A549 (cell line): ENCODE results near the gene KCNH3. TPM values are rescaled to one million over a fixed set of nuclear protein-coding genes. Genes with fewer than 3 reads are reported as not detected.
"Not testable (repeated sequence)": the region's sequence is repeated elsewhere in the genome, so short reads cannot be mapped to it uniquely, and the experiment has no call there.

Experiments used
- ATAC-seq, 2 experiments: fragments of 200-7000 bp in 1 of 2; fragments of >200 bp in 1 of 2; cut with Nextera tagmentation in 1 of 2; cut with Tn5 transposase in 1 of 2; 3 replicates each; pipeline versions ENCODE4 v1.8.0 to v1.9.1; 2018 to 2020; ENCODE audit warnings: mild to moderate bottlenecking in 1 of 2, moderate library complexity in 1 of 2
- CTCF ChIA-PET: fragments of 300-600 bp; sonication (Branson Sonifier 250); formaldehyde crosslinking; extraction: SDS; loops from one replicate; lab custom pipeline; 2021; ENCODE audit warnings: antibody characterized with exemption, inconsistent platforms; lab: Yijun Ruan, JAX
- POLR2A ChIA-PET: fragments of 350-600 bp; formaldehyde crosslinking; extraction: SDS; loops from one replicate; lab custom pipeline; 2021; ENCODE audit warnings: antibody characterized with exemption, inconsistent platforms; lab: Yijun Ruan, JAX
- DNase-seq, 2 experiments: peaks; one replicate each; pipeline versions ENCODE4 v3.0.0 to v3.0.0-alpha.2; 2011 to 2016; ENCODE audit warnings: low read depth in 1 of 2, low spot score in 1 of 2
- FAIRE-seq: peaks from 2 replicates; lab custom pipeline; 2011; peaks lifted over from hg19 to GRCh38; lab: Jason Lieb, UNC
- H3K27ac ChIP-seq, 2 experiments: fragments of >200 bp; sonication (Bioruptor Twin); formaldehyde crosslinking; 3 replicates each; pipeline ENCODE4 v1.5.1; 2016 to 2017
- H3K4me1 ChIP-seq: fragments of >200 bp; sonication (Bioruptor Twin); formaldehyde crosslinking; 3 replicates; pipeline ENCODE4 v1.6.1; 2016
- H3K4me2 ChIP-seq: fragments of >200 bp; sonication (Bioruptor Twin); formaldehyde crosslinking; 3 replicates; pipeline ENCODE4 v1.6.1; 2016
- H3K4me3 ChIP-seq: fragments of >200 bp; sonication (Bioruptor Twin); formaldehyde crosslinking; 3 replicates; pipeline ENCODE4 v1.5.1; 2016
- H3K9me3 ChIP-seq: fragments of >200 bp; sonication (Bioruptor Twin); formaldehyde crosslinking; 3 replicates; pipeline ENCODE4 v1.6.1; 2016
- CBX8 ChIP-seq: fragments of 200-600 bp; sonication (generic); IDR thresholded peaks from 2 replicates; pipeline ENCODE4 v1.6.1; 2016
- CHD2 ChIP-seq: fragments of 150-350 bp; IDR thresholded peaks from 2 replicates; pipeline ENCODE4 v1.6.1; 2014; ENCODE audit warnings: low read length; ENCODE audit not compliant: partially characterized antibody
- EP300 ChIP-seq, 2 experiments: fragments of >200 bp; sonication (Bioruptor Twin); formaldehyde crosslinking; IDR thresholded peaks; 2 replicates in 1 of 2; 3 replicates in 1 of 2; pipeline ENCODE4 v1.6.1; 2016 to 2017
- ESRRA ChIP-seq: fragments of 150-350 bp; IDR thresholded peaks from 2 replicates; pipeline ENCODE4 v1.6.1; 2014; ENCODE audit warnings: mild to moderate bottlenecking, low read length, borderline replicate concordance
- GATA3 ChIP-seq: IDR thresholded peaks from 2 replicates; pipeline ENCODE4 v1.6.1; 2012; ENCODE audit warnings: borderline replicate concordance
- HOXA7 ChIP-seq: fragments of 250-450 bp; sonication (Bioruptor Pico); IDR thresholded peaks from 2 replicates; pipeline ENCODE4 v1.5.0; 2020; ENCODE audit warnings: mild to moderate bottlenecking, moderate library complexity
- JUN ChIP-seq, 2 experiments: fragments of >200 bp; sonication (Bioruptor Twin); formaldehyde crosslinking; IDR thresholded peaks; 2 replicates in 1 of 2; 3 replicates in 1 of 2; pipeline ENCODE4 v1.6.1; 2016 to 2017
- JUNB ChIP-seq: fragments of >200 bp; sonication (Bioruptor Twin); formaldehyde crosslinking; IDR thresholded peaks from 2 replicates; pipeline ENCODE4 v1.6.1; 2016
- KDM1A ChIP-seq: fragments of 200-600 bp; sonication (generic); IDR thresholded peaks from 2 replicates; pipeline ENCODE4 v1.6.1; 2016; ENCODE audit warnings: low read depth, mild to moderate bottlenecking
- KDM5A ChIP-seq: fragments of 200-600 bp; sonication (generic); IDR thresholded peaks from 2 replicates; pipeline ENCODE4 v1.6.1; 2016; ENCODE audit warnings: antibody characterized with exemption, mild to moderate bottlenecking
- MAFK ChIP-seq: fragments of 450-650 bp; IDR thresholded peaks from 2 replicates; pipeline ENCODE4 v1.6.1; 2014; ENCODE audit not compliant: partially characterized antibody
- MAZ ChIP-seq: fragments of 150-350 bp; IDR thresholded peaks from 2 replicates; pipeline ENCODE4 v1.6.1; 2014; ENCODE audit warnings: antibody characterized with exemption, low read depth, low read length, borderline replicate concordance
- MYC ChIP-seq: IDR thresholded peaks from 2 replicates; pipeline ENCODE4 v1.6.1; 2012; ENCODE audit warnings: mild to moderate bottlenecking, inconsistent platforms, low read length, improper control_type of control experiment, borderline replicate concordance
- NFE2L2 ChIP-seq: fragments of 150-350 bp; conservative IDR thresholded peaks from 2 replicates; pipeline ENCODE4 v1.6.1; 2014; ENCODE audit warnings: low read length
- NR3C1 ChIP-seq: fragments of >200 bp; sonication (Bioruptor Twin); formaldehyde crosslinking; IDR thresholded peaks from 3 replicates; pipeline ENCODE4 v1.6.1; 2017
- POLR2A ChIP-seq: IDR thresholded peaks from 2 replicates; pipeline ENCODE4 v1.6.1; 2012; ENCODE audit warnings: mild to moderate bottlenecking, low read length
- POLR2AphosphoS2 ChIP-seq: conservative IDR thresholded peaks from 2 replicates; pipeline ENCODE4 v1.6.1; 2012; ENCODE audit warnings: low read length, improper control_type of control experiment, inconsistent platforms
- SMC3 ChIP-seq: fragments of >200 bp; sonication (Bioruptor Twin); formaldehyde crosslinking; IDR thresholded peaks from 3 replicates; pipeline ENCODE4 v1.6.1; 2018; ENCODE audit warnings: inconsistent platforms
- ZC3H11A ChIP-seq: fragments of 450-650 bp; IDR thresholded peaks from 2 replicates; pipeline ENCODE4 v1.6.1; 2014; ENCODE audit warnings: antibody characterized with exemption, mild to moderate bottlenecking
- WGBS: methylation state at CpG from one replicate; pipeline ENCODE4 v1.1.6; 2017; ENCODE audit errors: missing lambda C conversion rate; 5-methylcytosine and 5-hydroxymethylcytosine counted together
- polyA plus RNA-seq, 4 experiments: library from polyadenylated mRNA; depleted of rRNA in 3 of 4; stranded (reverse); fragments of >200 nt; fragmentation: RNase III in 1 of 4; extraction: RNeasy Plus Mini Kit Qiagen cat#74134 plus additional on column Dnase treatment in 1 of 4; gene quantifications; 2 replicates in 3 of 4; 3 replicates in 1 of 4; pipeline ENCODE4 v1.2.3, GENCODE V29; 2011 to 2017
- TF ChIP-seq, protein P1 (sequence below): fragments of 450-650 bp; IDR thresholded peaks from 2 replicates; pipeline ENCODE4 v1.6.1; 2014; ENCODE audit warnings: antibody characterized with exemption
- TF ChIP-seq, protein P2 (sequence below): IDR thresholded peaks from 2 replicates; pipeline ENCODE4 v1.6.1; 2012
- TF ChIP-seq, protein P3 (sequence below): fragments of 150-350 bp; IDR thresholded peaks from 2 replicates; pipeline ENCODE4 v1.6.1; 2014; ENCODE audit warnings: low read depth, mild to moderate bottlenecking, low read length
- TF ChIP-seq, protein P4 (sequence below): fragments of 200-600 bp; sonication (generic); IDR thresholded peaks from 2 replicates; pipeline ENCODE4 v1.6.1; 2016; ENCODE audit warnings: antibody characterized with exemption, mild to moderate bottlenecking, moderate library complexity

KCNH3 gene
- polyA plus RNA-seq, 2 of the 4 experiments (the other 2 are of a cell fraction): 1.0 to 2.2 TPM

DNA sequence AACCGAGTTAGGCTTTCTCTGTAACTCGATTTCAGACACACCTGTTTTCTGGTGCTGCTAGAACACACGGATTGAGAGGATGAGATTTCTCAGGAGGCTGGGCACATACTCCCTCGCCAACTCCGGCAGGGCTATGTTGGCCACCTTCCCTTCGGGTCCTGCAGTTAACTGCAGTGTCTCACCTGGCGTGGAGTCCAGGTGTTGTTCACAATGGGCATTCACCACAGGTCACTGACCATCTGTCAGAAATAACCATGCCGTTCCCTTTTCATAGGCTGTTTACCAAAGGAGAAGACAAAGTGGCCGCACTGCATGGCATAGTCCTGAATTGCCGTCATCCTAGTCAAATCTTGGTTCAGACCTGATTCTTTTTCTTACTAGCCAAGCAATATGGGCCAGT, 5.5 kb upstream of the KCNH3 start:
- H3K4me3 ChIP-seq: no peak overlapping the region
- H3K4me2 ChIP-seq: no peak overlapping the region
- H3K27ac ChIP-seq: no peak overlapping the region
- H3K4me1 ChIP-seq: peaks cover 22% of the 10 kb centered on the region
- 87% methylated on average over 10 of the region's 10 CpGs for WGBS
- DNase-seq (no peak), ATAC-seq (no peak), FAIRE-seq (no peak)
- POLR2A ChIA-PET: no interaction called here
- TF ChIP-seq GATA3 (no peak), MYC (no peak), MAZ (no peak), ESRRA (no peak), NR3C1 (no peak), MAFK (no peak), POLR2A (no peak), KDM1A (no peak), CBX8 (no peak), HOXA7 (CRISPR knock-in tag) (no peak), SMC3 (no peak), NFE2L2 (no peak), JUNB (no peak)
- TF ChIP-seq, protein P1, sequence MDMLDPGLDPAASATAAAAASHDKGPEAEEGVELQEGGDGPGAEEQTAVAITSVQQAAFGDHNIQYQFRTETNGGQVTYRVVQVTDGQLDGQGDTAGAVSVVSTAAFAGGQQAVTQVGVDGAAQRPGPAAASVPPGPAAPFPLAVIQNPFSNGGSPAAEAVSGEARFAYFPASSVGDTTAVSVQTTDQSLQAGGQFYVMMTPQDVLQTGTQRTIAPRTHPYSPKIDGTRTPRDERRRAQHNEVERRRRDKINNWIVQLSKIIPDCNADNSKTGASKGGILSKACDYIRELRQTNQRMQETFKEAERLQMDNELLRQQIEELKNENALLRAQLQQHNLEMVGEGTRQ: no peak
- TF ChIP-seq, protein P2, sequence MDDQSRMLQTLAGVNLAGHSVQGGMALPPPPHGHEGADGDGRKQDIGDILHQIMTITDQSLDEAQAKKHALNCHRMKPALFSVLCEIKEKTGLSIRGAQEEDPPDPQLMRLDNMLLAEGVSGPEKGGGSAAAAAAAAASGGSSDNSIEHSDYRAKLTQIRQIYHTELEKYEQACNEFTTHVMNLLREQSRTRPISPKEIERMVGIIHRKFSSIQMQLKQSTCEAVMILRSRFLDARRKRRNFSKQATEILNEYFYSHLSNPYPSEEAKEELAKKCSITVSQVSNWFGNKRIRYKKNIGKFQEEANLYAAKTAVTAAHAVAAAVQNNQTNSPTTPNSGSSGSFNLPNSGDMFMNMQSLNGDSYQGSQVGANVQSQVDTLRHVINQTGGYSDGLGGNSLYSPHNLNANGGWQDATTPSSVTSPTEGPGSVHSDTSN: no peak
- CTCF ChIA-PET: interaction anchor here (0.7 to 9.1 kb wide), 7 partner anchors 47 to 353 kb away, joined by 3 to 63 read pairs (median 7); partner anchors contain the start of genes C1QL4 and DNAJC22
- no peaks in the 10 kb centered on the region for H3K9me3 ChIP-seq

DNA sequence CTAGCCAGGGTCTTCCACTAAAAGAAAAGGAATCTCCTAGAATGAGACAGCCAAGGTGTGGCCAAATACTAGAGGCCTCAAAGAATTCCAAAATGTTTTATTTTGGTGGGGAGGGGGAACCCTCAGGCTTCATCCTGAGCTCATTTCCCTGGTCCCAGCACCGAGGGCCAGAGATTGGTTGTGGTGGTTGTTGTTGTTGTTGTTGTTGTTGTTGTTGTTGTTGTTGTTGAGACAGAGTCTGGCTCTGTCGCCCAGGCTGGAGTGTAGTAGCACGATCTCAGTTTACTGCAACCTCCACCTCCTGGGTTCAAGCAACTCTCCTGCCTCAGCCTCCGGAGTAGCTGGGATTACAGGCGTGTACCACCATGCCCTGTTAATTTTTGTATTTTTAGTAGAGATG, 4.7 kb upstream of the KCNH3 start:
- H3K9me3 ChIP-seq, H3K4me3 ChIP-seq, ATAC-seq, FAIRE-seq, DNase-seq, H3K27ac ChIP-seq, H3K4me2 ChIP-seq: not testable (repeated sequence)
- POLR2A ChIA-PET: interaction anchor here (1.0 to 1.2 kb wide), 2 partner anchors 33 to 167 kb away, joined by 3 to 4 read pairs; partner anchors contain the start of gene SPATS2
- H3K4me1 ChIP-seq: peaks cover 23% of the 10 kb centered on the region
- WGBS: 91% methylated on average over 5 of the region's 5 CpGs
- CTCF ChIA-PET: interaction anchor here (0.7 to 9.1 kb wide), 8 partner anchors 9 to 354 kb away, joined by 3 to 63 read pairs (median 8); partner anchors contain the start of gene DNAJC22

DNA sequence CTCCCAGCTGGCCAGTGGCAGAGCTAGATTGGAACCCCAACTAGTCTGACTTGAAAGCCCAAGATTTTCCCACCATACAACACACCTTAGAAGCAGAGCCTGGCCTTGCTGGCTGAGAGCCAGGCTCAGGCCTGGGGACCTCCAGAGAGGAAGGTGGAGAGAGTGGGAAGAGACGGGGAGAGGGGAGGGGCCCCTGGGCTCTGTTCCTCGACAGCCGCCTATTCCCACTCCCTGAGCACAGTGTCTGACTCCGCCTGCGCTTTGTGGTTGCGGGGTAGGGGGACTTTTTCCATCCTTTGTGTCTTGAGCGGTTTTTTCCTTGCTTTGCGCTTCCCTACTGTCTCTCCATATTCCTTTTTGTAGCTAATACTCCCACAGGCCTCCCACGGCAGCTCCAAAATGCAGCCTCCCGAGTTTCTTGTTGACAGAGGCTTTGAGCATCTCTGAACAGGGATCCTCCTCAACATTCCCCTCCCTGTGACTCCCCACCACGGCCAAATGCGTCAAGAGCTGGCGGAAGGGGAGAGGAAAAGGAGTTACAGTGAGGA, 4.0 kb upstream of the KCNH3 start:
- DNase-seq (no peak), FAIRE-seq (no peak), ATAC-seq (no peak)
- H3K4me3 ChIP-seq: no peak overlapping the region
- H3K9me3 ChIP-seq: no peaks in the 10 kb centered on the region
- H3K27ac ChIP-seq: no peak overlapping the region
- CTCF ChIA-PET: interaction anchor here (0.6 to 9.1 kb wide), 8 partner anchors 19 to 234 kb away, joined by 3 to 63 read pairs (median 8); partner anchors contain the start of gene DNAJC22
- POLR2A ChIA-PET: interaction anchor here (1.0 to 1.2 kb wide), 2 partner anchors 33 to 168 kb away, joined by 3 to 4 read pairs; partner anchors contain the start of gene SPATS2
- no peak overlapping the region for H3K4me2 ChIP-seq
- 91% methylated on average over 13 of the region's 13 CpGs for whole genome bisulfite sequencing
- TF ChIP-seq JUN (IDR thresholded peaks at IDR 0.05) (no peak), CHD2 (no peak), CBX8 (no peak), POLR2AphosphoS2 (no peak), EP300 (IDR thresholded peaks at IDR 0.05) (no peak), ZC3H11A (no peak), KDM5A (no peak)
- TF ChIP-seq, protein P3, sequence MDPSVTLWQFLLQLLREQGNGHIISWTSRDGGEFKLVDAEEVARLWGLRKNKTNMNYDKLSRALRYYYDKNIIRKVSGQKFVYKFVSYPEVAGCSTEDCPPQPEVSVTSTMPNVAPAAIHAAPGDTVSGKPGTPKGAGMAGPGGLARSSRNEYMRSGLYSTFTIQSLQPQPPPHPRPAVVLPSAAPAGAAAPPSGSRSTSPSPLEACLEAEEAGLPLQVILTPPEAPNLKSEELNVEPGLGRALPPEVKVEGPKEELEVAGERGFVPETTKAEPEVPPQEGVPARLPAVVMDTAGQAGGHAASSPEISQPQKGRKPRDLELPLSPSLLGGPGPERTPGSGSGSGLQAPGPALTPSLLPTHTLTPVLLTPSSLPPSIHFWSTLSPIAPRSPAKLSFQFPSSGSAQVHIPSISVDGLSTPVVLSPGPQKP: no peak
- TF ChIP-seq, protein P4, sequence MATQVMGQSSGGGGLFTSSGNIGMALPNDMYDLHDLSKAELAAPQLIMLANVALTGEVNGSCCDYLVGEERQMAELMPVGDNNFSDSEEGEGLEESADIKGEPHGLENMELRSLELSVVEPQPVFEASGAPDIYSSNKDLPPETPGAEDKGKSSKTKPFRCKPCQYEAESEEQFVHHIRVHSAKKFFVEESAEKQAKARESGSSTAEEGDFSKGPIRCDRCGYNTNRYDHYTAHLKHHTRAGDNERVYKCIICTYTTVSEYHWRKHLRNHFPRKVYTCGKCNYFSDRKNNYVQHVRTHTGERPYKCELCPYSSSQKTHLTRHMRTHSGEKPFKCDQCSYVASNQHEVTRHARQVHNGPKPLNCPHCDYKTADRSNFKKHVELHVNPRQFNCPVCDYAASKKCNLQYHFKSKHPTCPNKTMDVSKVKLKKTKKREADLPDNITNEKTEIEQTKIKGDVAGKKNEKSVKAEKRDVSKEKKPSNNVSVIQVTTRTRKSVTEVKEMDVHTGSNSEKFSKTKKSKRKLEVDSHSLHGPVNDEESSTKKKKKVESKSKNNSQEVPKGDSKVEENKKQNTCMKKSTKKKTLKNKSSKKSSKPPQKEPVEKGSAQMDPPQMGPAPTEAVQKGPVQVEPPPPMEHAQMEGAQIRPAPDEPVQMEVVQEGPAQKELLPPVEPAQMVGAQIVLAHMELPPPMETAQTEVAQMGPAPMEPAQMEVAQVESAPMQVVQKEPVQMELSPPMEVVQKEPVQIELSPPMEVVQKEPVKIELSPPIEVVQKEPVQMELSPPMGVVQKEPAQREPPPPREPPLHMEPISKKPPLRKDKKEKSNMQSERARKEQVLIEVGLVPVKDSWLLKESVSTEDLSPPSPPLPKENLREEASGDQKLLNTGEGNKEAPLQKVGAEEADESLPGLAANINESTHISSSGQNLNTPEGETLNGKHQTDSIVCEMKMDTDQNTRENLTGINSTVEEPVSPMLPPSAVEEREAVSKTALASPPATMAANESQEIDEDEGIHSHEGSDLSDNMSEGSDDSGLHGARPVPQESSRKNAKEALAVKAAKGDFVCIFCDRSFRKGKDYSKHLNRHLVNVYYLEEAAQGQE: no peak
- H3K4me1 ChIP-seq: peaks cover 30% of the 10 kb centered on the region
